ENCODE measurements around the gene HOXD3. TPM values are rescaled to one million over a fixed set of nuclear protein-coding genes. Genes with fewer than 3 reads are reported as not detected.

The HOXD3 gene
- total and polyA plus RNA-seq, 2 of the 8 experiments (the other 6 are each of a cell fraction or from before 2014, with no cell fraction given) = not detected

- TF ChIP-seq CHD7 (IDR thresholded peaks at IDR 0.05; ENCODE audit: insufficient replicate concordance, low read length) (no peak), CHD2 (IDR thresholded peaks at IDR 0.05; ENCODE audit: low read length) (no peak), SP2 (IDR thresholded peaks at IDR 0.05; ENCODE audit: low read length) (no peak), BRCA1 (IDR thresholded peaks at IDR 0.05; ENCODE audit: low read depth, low read length) (no peak), POLR2A (IDR thresholded peaks at IDR 0.05; ENCODE audit: control extremely low read depth in 1 of 2, low read depth in 2 of 2, low read length in 2 of 2) (no peak), TCF12 (IDR thresholded peaks at IDR 0.05; ENCODE audit: low read depth, low read length) (no peak), JUND (IDR thresholded peaks at IDR 0.05; ENCODE audit: low read length) (no peak), GABPA (IDR thresholded peaks at IDR 0.05; ENCODE audit: borderline replicate concordance, insufficient read depth, low read length) (no peak), ASH2L (IDR thresholded peaks at IDR 0.05; ENCODE audit: low read length) (no peak), CEBPB (IDR thresholded peaks at IDR 0.05; ENCODE audit: low read depth, low read length) (no peak), FOSL1 (IDR thresholded peaks at IDR 0.05; ENCODE audit: insufficient read depth, low read depth, low read length) (no peak), MAX (IDR thresholded peaks at IDR 0.05) (no peak), CBX8 (IDR thresholded peaks at IDR 0.05; ENCODE audit: borderline replicate concordance, low read depth, low read length) (no peak)
Measured at GRCh38 chr2:176134035-176134434, 23.1 kb upstream of the HOXD3 start (continued).
